Measurements from ENCODE around the gene IREB2. TPM values are rescaled to one million over a fixed set of nuclear protein-coding genes. Genes with fewer than 3 reads are reported as not detected.

IREB2 gene
- polyA plus RNA-seq, 1 of the 3 experiments (the other 2 are of a cell fraction): 9.5 TPM

DNA sequence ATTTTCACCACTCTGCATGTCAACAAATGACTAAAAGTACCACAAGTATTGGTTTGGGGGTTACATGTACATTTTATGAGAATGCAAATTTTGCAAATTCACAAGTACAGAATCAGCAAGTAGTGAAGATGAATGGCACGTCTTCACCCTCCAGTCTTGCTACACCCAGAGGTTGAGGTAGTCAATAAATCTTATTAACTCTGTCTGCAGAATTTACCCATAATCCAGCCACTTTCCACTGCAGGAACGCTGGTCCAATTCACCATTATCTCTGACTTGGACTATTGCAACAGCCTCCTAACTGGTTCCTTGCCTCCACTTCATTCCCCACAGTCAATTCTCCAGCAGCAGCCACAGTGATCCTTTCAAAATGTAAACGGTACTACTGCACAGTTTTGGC lies 112.8 kb downstream of the IREB2 start:
- no peaks in the 10 kb centered on the region for H3K27me3 ChIP-seq (ENCODE audit: insufficient read depth)
- H3K27ac ChIP-seq (ENCODE audit: low read depth in 2 of 2, low read length in 1 of 2): no peak overlapping the region
- H3K4me1 ChIP-seq (ENCODE audit: control insufficient read depth in 1 of 2, insufficient read depth in 2 of 2, low read depth in 1 of 2, low read length in 1 of 2): no peaks in the 10 kb centered on the region
- H3K4me2 ChIP-seq: no peak overlapping the region
- no peaks in the 10 kb centered on the region for H3K79me2 ChIP-seq (ENCODE audit: insufficient read depth)
- WGBS (ENCODE audit: low lambda C conversion rate): 89% methylated on average over 3 of the region's 3 CpGs
- no peaks in the 10 kb centered on the region for H3K9me2 ChIP-seq
- no peaks in the 10 kb centered on the region for H4K20me1 ChIP-seq (ENCODE audit: insufficient read depth)
- no peak overlapping the region for H3K4me3 ChIP-seq (ENCODE audit: low read depth in 2 of 2, low read length in 1 of 2)
- TF ChIP-seq GABPA (IDR thresholded peaks at IDR 0.05; ENCODE audit: low read depth) (no peak), RFX5 (IDR thresholded peaks at IDR 0.05; ENCODE audit: low read length) (no peak), JUND (IDR thresholded peaks at IDR 0.05) (no peak), TEAD4 (IDR thresholded peaks at IDR 0.05; ENCODE audit: borderline replicate concordance, insufficient read depth) (no peak), YY1 (IDR thresholded peaks at IDR 0.05; ENCODE audit: low read depth) (no peak), POLR2AphosphoS5 (IDR thresholded peaks at IDR 0.05; ENCODE audit: low read depth, low read length) (no peak), TAF1 (IDR thresholded peaks at IDR 0.05; ENCODE audit: borderline replicate concordance, low read depth, low read length) (no peak), NFIC (IDR thresholded peaks at IDR 0.05; ENCODE audit: borderline replicate concordance) (no peak), TCF12 (IDR thresholded peaks at IDR 0.05) (no peak), EP300 (IDR thresholded peaks at IDR 0.05; ENCODE audit: borderline replicate concordance in 1 of 2, low read depth in 1 of 2, low read length in 1 of 2) (no peak), CHD2 (IDR thresholded peaks at IDR 0.05; ENCODE audit: low read length, partially characterized antibody) (no peak), SMC3 (IDR thresholded peaks at IDR 0.05; ENCODE audit: low read depth, low read length) (no peak)
- TF ChIP-seq, protein P1, sequence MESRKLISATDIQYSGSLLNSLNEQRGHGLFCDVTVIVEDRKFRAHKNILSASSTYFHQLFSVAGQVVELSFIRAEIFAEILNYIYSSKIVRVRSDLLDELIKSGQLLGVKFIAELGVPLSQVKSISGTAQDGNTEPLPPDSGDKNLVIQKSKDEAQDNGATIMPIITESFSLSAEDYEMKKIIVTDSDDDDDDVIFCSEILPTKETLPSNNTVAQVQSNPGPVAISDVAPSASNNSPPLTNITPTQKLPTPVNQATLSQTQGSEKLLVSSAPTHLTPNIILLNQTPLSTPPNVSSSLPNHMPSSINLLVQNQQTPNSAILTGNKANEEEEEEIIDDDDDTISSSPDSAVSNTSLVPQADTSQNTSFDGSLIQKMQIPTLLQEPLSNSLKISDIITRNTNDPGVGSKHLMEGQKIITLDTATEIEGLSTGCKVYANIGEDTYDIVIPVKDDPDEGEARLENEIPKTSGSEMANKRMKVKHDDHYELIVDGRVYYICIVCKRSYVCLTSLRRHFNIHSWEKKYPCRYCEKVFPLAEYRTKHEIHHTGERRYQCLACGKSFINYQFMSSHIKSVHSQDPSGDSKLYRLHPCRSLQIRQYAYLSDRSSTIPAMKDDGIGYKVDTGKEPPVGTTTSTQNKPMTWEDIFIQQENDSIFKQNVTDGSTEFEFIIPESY (IDR thresholded peaks at IDR 0.05; ENCODE audit: borderline replicate concordance, low read depth): no peak
- TF ChIP-seq, protein P2, sequence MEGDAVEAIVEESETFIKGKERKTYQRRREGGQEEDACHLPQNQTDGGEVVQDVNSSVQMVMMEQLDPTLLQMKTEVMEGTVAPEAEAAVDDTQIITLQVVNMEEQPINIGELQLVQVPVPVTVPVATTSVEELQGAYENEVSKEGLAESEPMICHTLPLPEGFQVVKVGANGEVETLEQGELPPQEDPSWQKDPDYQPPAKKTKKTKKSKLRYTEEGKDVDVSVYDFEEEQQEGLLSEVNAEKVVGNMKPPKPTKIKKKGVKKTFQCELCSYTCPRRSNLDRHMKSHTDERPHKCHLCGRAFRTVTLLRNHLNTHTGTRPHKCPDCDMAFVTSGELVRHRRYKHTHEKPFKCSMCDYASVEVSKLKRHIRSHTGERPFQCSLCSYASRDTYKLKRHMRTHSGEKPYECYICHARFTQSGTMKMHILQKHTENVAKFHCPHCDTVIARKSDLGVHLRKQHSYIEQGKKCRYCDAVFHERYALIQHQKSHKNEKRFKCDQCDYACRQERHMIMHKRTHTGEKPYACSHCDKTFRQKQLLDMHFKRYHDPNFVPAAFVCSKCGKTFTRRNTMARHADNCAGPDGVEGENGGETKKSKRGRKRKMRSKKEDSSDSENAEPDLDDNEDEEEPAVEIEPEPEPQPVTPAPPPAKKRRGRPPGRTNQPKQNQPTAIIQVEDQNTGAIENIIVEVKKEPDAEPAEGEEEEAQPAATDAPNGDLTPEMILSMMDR (IDR thresholded peaks at IDR 0.05): no peak
- TF ChIP-seq, protein P3, sequence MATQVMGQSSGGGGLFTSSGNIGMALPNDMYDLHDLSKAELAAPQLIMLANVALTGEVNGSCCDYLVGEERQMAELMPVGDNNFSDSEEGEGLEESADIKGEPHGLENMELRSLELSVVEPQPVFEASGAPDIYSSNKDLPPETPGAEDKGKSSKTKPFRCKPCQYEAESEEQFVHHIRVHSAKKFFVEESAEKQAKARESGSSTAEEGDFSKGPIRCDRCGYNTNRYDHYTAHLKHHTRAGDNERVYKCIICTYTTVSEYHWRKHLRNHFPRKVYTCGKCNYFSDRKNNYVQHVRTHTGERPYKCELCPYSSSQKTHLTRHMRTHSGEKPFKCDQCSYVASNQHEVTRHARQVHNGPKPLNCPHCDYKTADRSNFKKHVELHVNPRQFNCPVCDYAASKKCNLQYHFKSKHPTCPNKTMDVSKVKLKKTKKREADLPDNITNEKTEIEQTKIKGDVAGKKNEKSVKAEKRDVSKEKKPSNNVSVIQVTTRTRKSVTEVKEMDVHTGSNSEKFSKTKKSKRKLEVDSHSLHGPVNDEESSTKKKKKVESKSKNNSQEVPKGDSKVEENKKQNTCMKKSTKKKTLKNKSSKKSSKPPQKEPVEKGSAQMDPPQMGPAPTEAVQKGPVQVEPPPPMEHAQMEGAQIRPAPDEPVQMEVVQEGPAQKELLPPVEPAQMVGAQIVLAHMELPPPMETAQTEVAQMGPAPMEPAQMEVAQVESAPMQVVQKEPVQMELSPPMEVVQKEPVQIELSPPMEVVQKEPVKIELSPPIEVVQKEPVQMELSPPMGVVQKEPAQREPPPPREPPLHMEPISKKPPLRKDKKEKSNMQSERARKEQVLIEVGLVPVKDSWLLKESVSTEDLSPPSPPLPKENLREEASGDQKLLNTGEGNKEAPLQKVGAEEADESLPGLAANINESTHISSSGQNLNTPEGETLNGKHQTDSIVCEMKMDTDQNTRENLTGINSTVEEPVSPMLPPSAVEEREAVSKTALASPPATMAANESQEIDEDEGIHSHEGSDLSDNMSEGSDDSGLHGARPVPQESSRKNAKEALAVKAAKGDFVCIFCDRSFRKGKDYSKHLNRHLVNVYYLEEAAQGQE (IDR thresholded peaks at IDR 0.05; ENCODE audit: low read depth, low read length): no peak
- no peaks in the 10 kb centered on the region for H3K9me3 ChIP-seq
- ChIA-PET POLR2A (interaction anchor here (2.0 kb wide), 1 partner anchor 10 kb away, joined by 4 read pairs; no protein-coding TSS in a partner anchor), CTCF (interaction anchor here (0.8 kb wide), 1 partner anchor 65 kb away, joined by 3 read pairs; no protein-coding TSS in a partner anchor)
- H2AFZ ChIP-seq (ENCODE audit: low read depth): no peak overlapping the region
- no peak for DNase-seq
- H3K36me3 ChIP-seq (replicated peaks in 1 of 2; ENCODE audit: control insufficient read depth in 1 of 2, insufficient read depth in 2 of 2, low read length in 1 of 2): peaks cover 41 to 47% of the 10 kb centered on the region in 2 experiments
- H3K9ac ChIP-seq: no peak overlapping the region
- H3F3A ChIP-seq (replicated peaks; ENCODE audit: insufficient read depth): peaks cover 11% of the 10 kb centered on the region

Other genes with a start within 250 kb of the IREB2 start
- under 0.01 and 0.02 TPM in 2 replicates for gene ACSBG1, start 203.7 kb upstream of the IREB2 start, polyA plus RNA-seq (2012; rRNA removed)
- gene DNAJA4, start 173.7 kb upstream of the IREB2 start, polyA plus RNA-seq (2012; rRNA removed): 0.02 and 0.03 TPM in 2 replicates
- 78.8 and 124 TPM in 2 replicates for gene SKIC8, start 138.6 kb upstream of the IREB2 start, polyA plus RNA-seq (2012; rRNA removed)
- 1.0 and 1.6 TPM in 2 replicates for gene CRABP1, start 97.9 kb upstream of the IREB2 start, polyA plus RNA-seq (2012; rRNA removed)
- gene HYKK, start 69.4 kb downstream of the IREB2 start, polyA plus RNA-seq (2012; rRNA removed): 2.2 and 2.8 TPM in 2 replicates
- 212 and 251 TPM in 2 replicates for gene PSMA4, start 102.2 kb downstream of the IREB2 start, polyA plus RNA-seq (2012; rRNA removed)
- gene CHRNA5, start 127.3 kb downstream of the IREB2 start, polyA plus RNA-seq (2012; rRNA removed): 5.3 and 5.5 TPM in 2 replicates
- gene CHRNA3, start 182.8 kb downstream of the IREB2 start, polyA plus RNA-seq (2012; rRNA removed): 2.3 and 6.3 TPM in 2 replicates
- gene CHRNB4, start 203.0 kb downstream of the IREB2 start, polyA plus RNA-seq (2012; rRNA removed): 0.30 and 0.55 TPM in 2 replicates

All from SK-N-SH (cell line).